ENCODE results near the gene LRRTM4. TPM values are rescaled to one million over a fixed set of nuclear protein-coding genes. Genes with fewer than 3 reads are reported as not detected.

The LRRTM4 gene
- polyA plus RNA-seq, 3 donors from 2014 or later = not detected

DNA sequence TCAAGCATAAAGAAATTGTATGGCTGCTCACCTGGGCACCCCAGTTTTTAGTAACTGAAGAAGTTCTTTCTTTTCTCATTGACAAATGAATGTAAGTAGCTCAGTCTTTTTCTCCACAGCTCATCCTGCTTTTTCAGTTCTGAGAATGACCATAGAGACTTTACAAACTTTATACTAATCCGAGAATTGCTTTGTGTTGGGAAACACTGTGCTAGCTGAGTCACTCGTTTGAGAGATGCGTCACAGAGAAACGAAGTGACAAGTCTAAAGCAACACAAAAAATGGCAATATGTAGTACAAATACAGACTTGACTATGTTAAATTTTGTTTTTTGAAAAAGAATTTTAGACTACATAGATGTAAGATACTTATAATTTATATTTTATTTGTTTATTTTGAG is 9.0 kb downstream of the LRRTM4 start:
- Mint-ChIP-seq H3K4me3 (no peak overlapping the region), H3K36me3 (no peaks in the 10 kb centered on the region), H3K27ac (no peak overlapping the region), H3K4me1 (no peaks in the 10 kb centered on the region), H3K27me3 (ENCODE audit: low read depth in 3 of 3) (no peaks in the 10 kb centered on the region), H3K9me3 (peaks cover 0 to 26% (median 7%) of the 10 kb centered on the region in 6 donors)
- DNase-seq = no peak

DNA sequence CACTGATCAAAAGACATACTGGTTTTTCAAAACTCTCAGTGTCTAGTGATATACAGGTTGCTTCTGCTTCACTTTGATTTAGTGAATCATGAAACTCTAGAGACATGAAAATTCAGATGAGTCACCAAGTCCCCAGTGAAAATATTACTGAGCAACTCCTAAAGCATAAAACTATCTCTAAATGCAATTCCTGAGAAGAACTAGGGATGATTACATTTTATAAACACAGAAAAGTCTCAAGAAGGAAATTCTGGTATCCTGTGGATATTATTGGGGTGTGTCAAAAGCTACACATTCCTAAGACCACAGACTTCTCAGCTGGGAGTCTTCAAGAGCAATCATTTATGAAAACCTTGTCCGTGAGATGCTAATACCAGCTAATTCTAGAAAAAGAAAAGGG is 9.7 kb downstream of the LRRTM4 start:
- H3K4me1 Mint-ChIP-seq = no peaks in the 10 kb centered on the region
- H3K27me3 Mint-ChIP-seq (ENCODE audit: low read depth in 3 of 3) = no peaks in the 10 kb centered on the region
- no peak for DNase-seq
- no peak overlapping the region for H3K27ac Mint-ChIP-seq
- no peaks in the 10 kb centered on the region for H3K36me3 Mint-ChIP-seq
- no peak overlapping the region for H3K4me3 Mint-ChIP-seq
- H3K9me3 Mint-ChIP-seq = peaks cover 0 to 20% (median 7%) of the 10 kb centered on the region in 6 donors

DNA sequence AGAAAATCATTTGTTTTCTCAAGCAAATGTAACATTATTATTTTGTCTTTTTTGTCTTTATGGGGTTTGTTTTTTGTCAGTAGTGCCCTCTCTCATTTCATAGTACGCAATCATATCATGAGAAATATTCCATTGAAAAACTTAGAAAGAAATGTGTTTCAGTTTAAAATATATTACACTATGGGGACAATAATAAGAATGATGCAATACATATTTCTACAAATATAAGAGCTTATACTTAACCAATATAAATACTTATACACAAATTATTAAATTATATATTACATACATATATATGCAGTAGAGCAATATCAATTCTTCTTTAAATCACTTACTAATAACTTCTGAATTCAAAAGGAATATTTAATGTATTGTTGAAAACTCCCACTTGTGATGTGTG is 13.7 kb downstream of the LRRTM4 start:
- no peaks in the 10 kb centered on the region for H3K4me1 Mint-ChIP-seq
- DNase-seq = no peak
- H3K27me3 Mint-ChIP-seq (ENCODE audit: low read depth in 3 of 3) = no peaks in the 10 kb centered on the region
- H3K27ac Mint-ChIP-seq = no peak overlapping the region
- peaks cover 1 to 27% (median 8%) of the 10 kb centered on the region in 6 donors for H3K9me3 Mint-ChIP-seq
- H3K36me3 Mint-ChIP-seq = no peaks in the 10 kb centered on the region
- no peak overlapping the region for H3K4me3 Mint-ChIP-seq

DNA sequence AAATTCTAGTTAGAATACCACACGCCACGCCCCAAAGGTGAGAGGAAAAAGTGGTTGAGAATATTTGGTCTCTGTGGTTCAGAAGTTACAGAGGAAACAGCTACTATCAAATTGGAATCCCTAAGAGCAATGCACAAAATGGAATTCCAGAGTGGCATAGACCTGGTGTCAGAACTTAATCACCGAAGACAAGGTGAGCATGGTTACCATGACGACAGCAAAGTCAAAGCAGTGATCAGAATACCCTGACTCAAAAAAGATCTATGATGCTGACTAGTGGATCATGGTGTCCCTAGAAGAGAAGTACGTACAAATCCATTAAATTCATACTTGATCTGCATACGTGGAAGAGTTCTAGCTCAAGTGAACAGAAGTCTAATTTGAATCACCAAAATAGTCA is 14.5 kb downstream of the LRRTM4 start:
- Mint-ChIP-seq H3K4me3 (no peak overlapping the region), H3K27ac (no peak overlapping the region), H3K4me1 (no peaks in the 10 kb centered on the region), H3K9me3 (peaks cover 1 to 27% (median 8%) of the 10 kb centered on the region in 6 donors), H3K27me3 (ENCODE audit: low read depth in 3 of 3) (no peaks in the 10 kb centered on the region), H3K36me3 (no peaks in the 10 kb centered on the region)
- DNase-seq = no peak

DNA sequence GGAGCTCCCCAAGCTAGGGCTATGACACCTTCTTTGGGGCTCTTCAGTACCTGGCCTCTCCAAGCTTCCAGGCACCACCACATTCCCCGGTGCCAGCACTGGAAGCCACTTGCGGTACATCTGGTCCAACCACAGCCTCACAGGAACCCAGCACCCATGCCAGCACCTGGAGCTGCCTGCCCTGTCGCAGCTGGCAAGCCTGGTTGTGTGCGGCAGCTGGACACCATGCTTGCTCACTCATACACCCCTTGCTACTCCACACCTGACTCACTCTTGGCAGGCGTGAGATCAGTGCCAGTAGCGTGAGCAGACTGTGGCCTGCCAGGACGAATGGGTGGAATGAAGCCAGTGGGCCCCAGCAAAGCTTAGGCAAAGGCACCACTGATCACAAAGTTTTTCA is 34.0 kb downstream of the LRRTM4 start:
- no peak for DNase-seq
- H3K27me3 Mint-ChIP-seq (ENCODE audit: low read depth in 3 of 3) = no peaks in the 10 kb centered on the region
- peaks cover 0 to 3% (median 0%) of the 10 kb centered on the region in 3 donors for H3K36me3 Mint-ChIP-seq
- H3K27ac Mint-ChIP-seq = no peak overlapping the region
- no peaks in the 10 kb centered on the region for H3K4me1 Mint-ChIP-seq
- peaks cover 4 to 33% (median 18%) of the 10 kb centered on the region in 6 donors for H3K9me3 Mint-ChIP-seq
- H3K4me3 Mint-ChIP-seq = no peak overlapping the region

DNA sequence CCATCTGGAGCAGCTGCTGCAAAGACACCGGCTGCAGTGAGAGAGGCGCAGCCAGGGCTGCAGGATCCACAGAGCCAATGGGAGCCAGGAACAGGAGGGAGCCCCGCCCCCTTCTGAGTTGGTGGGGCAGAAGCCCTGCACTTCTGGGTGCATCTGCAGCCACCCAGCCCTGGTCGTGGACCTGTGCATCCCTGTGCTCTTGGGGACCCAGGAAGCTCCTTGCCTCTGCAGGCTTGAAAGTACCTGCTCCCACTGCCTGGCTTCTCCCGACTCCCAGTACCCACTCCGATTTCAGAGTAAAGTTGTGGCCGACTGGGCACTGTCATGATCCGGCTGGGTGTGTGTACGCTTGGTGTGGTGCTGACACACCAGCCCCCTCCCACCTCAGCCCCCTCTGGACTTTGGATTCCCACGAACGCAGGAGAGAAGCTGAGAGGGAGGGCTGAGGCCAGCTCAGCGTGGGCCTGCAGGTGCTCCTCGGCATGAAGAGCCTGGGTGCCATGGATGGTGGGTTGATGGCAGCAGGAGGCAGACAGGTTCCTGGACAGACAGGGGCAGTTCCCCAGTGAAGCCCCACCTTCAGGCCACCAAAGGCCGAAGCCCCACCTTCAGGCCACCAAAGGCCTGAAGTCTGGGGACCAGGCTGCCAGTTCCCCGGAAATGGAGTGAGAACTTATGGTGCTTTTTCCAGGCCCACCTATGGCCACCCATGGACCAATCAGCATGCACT is 34.9 kb downstream of the LRRTM4 start:
- Mint-ChIP-seq H3K27ac (no peak overlapping the region), H3K9me3 (peaks cover 4 to 33% (median 19%) of the 10 kb centered on the region in 6 donors), H3K36me3 (peaks cover 0 to 3% (median 0%) of the 10 kb centered on the region in 3 donors), H3K4me3 (no peak overlapping the region), H3K4me1 (no peaks in the 10 kb centered on the region), H3K27me3 (ENCODE audit: low read depth in 3 of 3) (no peaks in the 10 kb centered on the region)
- no peak for DNase-seq

DNA sequence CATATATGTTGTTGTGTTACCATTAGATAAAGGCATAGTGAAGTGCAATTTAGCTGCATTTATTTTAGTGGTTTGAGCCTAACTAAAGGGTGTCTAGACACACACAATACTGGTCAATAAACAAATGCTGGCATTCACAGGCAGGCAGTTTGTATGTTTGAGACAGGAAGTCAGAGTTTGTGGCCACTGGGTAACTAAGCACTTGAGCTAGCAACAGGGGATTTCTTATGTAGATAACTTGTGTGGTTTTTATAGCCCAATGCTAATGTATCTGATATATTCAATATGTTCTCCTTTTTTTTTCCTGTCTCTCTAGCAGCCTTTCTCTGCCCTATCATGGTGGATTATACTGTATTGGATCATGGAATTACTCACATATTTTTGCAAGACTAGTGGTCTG is 38.1 kb downstream of the LRRTM4 start:
- no peak overlapping the region for H3K27ac Mint-ChIP-seq
- no peak for DNase-seq
- H3K4me3 Mint-ChIP-seq = no peak overlapping the region
- H3K27me3 Mint-ChIP-seq (ENCODE audit: low read depth in 3 of 3) = peaks cover 0 to 1% (median 0%) of the 10 kb centered on the region in 3 donors
- no peaks in the 10 kb centered on the region for H3K4me1 Mint-ChIP-seq
- H3K9me3 Mint-ChIP-seq = peaks cover 4 to 58% (median 34%) of the 10 kb centered on the region in 6 donors
- peaks cover 3 to 9% (median 4%) of the 10 kb centered on the region in 3 donors for H3K36me3 Mint-ChIP-seq

DNA sequence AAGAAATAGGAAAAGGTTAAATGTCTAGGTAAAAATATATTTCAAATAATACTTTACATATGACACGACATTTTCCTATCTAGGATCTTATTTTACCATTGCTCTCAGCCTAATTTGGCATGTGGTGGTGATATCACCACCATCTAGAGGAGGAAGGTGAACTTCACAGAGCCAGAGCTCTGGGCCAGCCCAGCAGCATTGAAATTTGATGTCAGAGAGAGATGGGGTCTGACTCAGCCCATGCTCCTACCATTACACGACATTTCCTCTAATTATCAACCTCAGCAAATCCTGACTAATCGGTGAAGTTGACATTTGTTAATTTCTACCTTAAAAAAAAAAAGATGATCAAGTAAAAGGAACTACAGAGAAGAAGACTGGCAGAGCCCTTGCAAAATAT is 42.3 kb downstream of the LRRTM4 start:
- Mint-ChIP-seq H3K36me3 (peaks cover 0 to 12% (median 4%) of the 10 kb centered on the region in 3 donors), H3K27me3 (ENCODE audit: low read depth in 3 of 3) (peaks cover 0 to 1% (median 0%) of the 10 kb centered on the region in 3 donors), H3K4me1 (no peaks in the 10 kb centered on the region), H3K4me3 (no peak overlapping the region), H3K27ac (no peak overlapping the region), H3K9me3 (peaks cover 6 to 52% (median 36%) of the 10 kb centered on the region in 6 donors)
- no peak for DNase-seq

DNA sequence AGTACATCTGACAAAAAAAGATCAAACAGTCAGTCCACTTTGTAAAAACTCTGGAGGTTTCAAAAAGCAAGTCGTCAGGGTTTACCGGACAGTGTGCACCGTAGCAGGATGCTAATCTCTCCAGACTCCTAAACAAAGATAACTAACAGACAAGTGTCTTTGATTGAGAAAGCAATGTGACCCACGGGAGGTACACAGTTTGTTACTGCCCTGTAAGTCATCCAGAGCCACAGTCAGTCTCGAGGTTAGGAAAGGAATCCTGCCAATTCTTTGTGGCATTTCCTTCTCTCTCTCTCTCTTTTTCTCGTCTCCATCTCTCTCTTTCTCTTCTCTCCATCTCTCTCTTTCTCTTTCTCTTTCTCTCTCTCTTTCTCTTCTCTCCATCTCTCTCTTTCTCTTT is 42.8 kb downstream of the LRRTM4 start:
- Mint-ChIP-seq H3K27me3 (ENCODE audit: low read depth in 3 of 3) (peaks cover 0 to 1% (median 0%) of the 10 kb centered on the region in 3 donors), H3K4me3 (no peak overlapping the region), H3K36me3 (peaks cover 0 to 12% (median 4%) of the 10 kb centered on the region in 3 donors), H3K4me1 (no peaks in the 10 kb centered on the region), H3K27ac (no peak overlapping the region), H3K9me3 (peaks cover 6 to 52% (median 36%) of the 10 kb centered on the region in 6 donors)
- no peak for DNase-seq

DNA sequence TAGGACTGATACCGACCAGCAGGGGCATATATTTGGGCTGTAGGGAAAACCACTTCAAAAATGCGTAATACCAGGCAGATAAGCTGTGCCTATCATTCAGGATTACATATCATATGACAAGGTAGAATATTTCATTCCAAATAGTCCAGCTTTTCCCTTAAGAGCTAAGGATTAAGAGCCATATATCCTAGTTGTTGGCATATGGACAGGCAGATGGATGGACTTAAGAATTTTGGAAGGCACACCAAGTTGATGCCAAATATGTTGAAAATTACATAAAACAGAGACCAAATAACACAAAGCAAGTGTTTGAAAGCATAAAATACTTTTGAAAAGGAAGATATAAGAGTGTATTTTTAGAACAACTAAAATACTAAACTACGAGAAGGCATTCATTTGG is 52.1 kb downstream of the LRRTM4 start:
- no peak overlapping the region for H3K4me3 Mint-ChIP-seq
- no peak overlapping the region for H3K27ac Mint-ChIP-seq
- DNase-seq = no peak
- H3K27me3 Mint-ChIP-seq (ENCODE audit: low read depth in 3 of 3) = peaks cover 0 to 2% (median 0%) of the 10 kb centered on the region in 3 donors
- H3K9me3 Mint-ChIP-seq = peaks cover 6 to 60% (median 37%) of the 10 kb centered on the region in 6 donors
- H3K36me3 Mint-ChIP-seq = no peaks in the 10 kb centered on the region
- H3K4me1 Mint-ChIP-seq = no peaks in the 10 kb centered on the region

DNA sequence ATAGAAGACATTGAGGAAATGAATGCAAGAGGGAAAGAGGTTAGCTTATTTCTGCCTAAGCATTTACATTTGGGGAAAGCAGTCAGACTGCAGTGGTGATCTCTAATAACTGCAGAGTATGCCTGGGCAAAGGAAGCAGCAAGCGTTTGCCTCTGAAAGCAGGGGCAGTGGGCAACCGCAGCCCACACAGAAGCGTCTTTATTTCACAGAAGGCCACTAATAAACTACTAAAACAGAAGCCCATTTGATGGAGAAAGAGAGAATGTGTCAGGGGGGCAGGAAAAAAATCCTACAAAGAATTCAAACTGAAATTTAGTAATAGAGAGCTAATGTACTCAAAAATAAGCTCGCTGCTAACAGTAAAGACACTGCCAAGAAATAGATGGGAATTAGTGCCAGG is 53.1 kb downstream of the LRRTM4 start:
- DNase-seq = no peak
- Mint-ChIP-seq H3K9me3 (peaks cover 6 to 58% (median 36%) of the 10 kb centered on the region in 6 donors), H3K27me3 (ENCODE audit: low read depth in 3 of 3) (peaks cover 0 to 2% (median 0%) of the 10 kb centered on the region in 3 donors), H3K4me1 (no peaks in the 10 kb centered on the region), H3K4me3 (no peak overlapping the region), H3K36me3 (no peaks in the 10 kb centered on the region), H3K27ac (no peak overlapping the region)

DNA sequence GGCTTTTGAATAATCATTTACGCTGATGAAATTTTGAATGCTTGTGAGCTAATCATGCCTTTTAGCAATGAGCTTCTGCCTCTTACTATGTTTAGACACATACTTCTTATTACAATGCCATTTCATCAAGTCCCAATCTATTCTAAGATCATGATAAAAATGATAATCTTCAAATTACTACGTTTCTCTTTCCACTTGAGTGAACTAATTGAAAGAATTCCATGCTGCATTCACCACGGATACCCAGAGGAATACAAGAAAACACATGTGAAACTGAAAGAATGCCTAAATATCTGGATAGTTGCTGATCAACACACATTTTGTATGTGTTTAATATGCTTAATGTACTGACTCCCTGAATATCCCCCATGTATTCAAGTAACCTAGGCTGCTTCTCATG is 62.3 kb downstream of the LRRTM4 start:
- no peak for DNase-seq
- Mint-ChIP-seq H3K4me3 (no peak overlapping the region), H3K4me1 (no peaks in the 10 kb centered on the region), H3K27ac (no peak overlapping the region), H3K36me3 (peaks cover 0 to 8% (median 0%) of the 10 kb centered on the region in 3 donors), H3K9me3 (peaks cover 9 to 56% (median 25%) of the 10 kb centered on the region in 6 donors), H3K27me3 (ENCODE audit: low read depth in 3 of 3) (peaks cover 0 to 2% (median 1%) of the 10 kb centered on the region in 3 donors)

DNA sequence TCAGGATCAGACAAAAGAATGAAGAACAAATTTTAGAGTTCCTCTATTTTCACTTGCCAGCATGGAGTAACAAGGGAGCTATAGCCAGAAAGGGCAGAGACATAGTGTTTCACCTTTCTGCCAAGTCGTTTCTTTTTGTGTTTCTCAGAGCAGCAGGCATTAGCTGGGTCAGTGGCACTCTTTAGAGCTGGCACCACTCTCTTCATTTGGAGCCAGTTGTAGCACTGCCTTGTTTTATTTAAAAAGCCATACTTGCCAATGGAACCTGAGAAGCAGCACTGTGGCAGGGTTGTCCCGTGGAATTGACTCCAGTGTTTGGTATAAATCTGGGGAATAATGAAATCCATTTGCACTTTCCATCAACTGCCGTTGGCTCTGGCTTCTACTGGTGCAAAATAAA is 64.0 kb downstream of the LRRTM4 start:
- Mint-ChIP-seq H3K9me3 (peaks cover 9 to 48% (median 24%) of the 10 kb centered on the region in 6 donors), H3K27me3 (ENCODE audit: low read depth in 3 of 3) (peaks cover 0 to 2% (median 1%) of the 10 kb centered on the region in 3 donors), H3K36me3 (peaks cover 0 to 8% (median 0%) of the 10 kb centered on the region in 3 donors), H3K4me3 (no peak overlapping the region), H3K4me1 (no peaks in the 10 kb centered on the region), H3K27ac (no peak overlapping the region)
- no peak for DNase-seq

DNA sequence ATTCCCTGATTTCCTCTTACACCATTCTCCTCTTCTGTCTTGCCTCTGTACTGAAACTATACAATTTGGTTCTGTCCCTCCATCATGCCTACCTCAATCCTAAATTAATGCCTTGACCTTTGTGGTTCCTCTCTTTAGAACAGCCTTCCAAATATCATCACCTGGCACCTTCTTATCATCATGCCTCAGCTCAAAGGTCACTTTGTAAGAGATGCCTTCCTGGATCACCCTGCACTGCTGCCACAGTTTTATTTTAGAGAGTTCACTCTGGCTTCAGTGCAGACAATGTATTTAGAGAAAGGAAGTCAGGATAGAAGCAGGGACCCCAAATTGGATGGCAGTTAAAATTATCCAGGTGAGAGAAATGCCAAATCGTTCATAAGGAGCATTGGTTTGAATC is 64.5 kb downstream of the LRRTM4 start:
- H3K27ac Mint-ChIP-seq = no peak overlapping the region
- H3K27me3 Mint-ChIP-seq (ENCODE audit: low read depth in 3 of 3) = peaks cover 0 to 2% (median 1%) of the 10 kb centered on the region in 3 donors
- H3K4me3 Mint-ChIP-seq = no peak overlapping the region
- no peaks in the 10 kb centered on the region for H3K4me1 Mint-ChIP-seq
- DNase-seq = no peak
- peaks cover 0 to 8% (median 0%) of the 10 kb centered on the region in 3 donors for H3K36me3 Mint-ChIP-seq
- peaks cover 8 to 46% (median 23%) of the 10 kb centered on the region in 6 donors for H3K9me3 Mint-ChIP-seq
